HEK293T (cell line): ENCODE data around the gene KLC4.

ENCODE experiments used
- CTCF ChIA-PET: fragments of 350-600 bp; formaldehyde crosslinking; extraction: SDS; loops from one replicate; lab custom pipeline; 2021; ENCODE audit warnings: antibody characterized with exemption, inconsistent platforms; lab: Yijun Ruan, JAX
- POLR2A ChIA-PET: fragments of 350-600 bp; formaldehyde crosslinking; extraction: SDS; loops from one replicate; lab custom pipeline; 2020; ENCODE audit warnings: antibody characterized with exemption, inconsistent platforms; lab: Yijun Ruan, JAX
- DNase-seq: peaks from one replicate; pipeline ENCODE4 v3.0.0; 2012; ENCODE audit warnings: mixed read lengths; ENCODE audit errors: extremely low spot score
- ARNT ChIP-seq: fragments of 450-650 bp; IDR thresholded peaks from 2 replicates; pipeline ENCODE4 v1.6.1; 2017; ENCODE audit warnings: mild to moderate bottlenecking
- BHLHE40 ChIP-seq: fragments of 450-650 bp; IDR thresholded peaks from 2 replicates; pipeline ENCODE4 v1.6.1; 2016; ENCODE audit warnings: mild to moderate bottlenecking, moderate library complexity, borderline replicate concordance
- CTBP1 ChIP-seq: fragments of 450-650 bp; IDR thresholded peaks from 2 replicates; pipeline ENCODE4 v1.6.1; 2016; ENCODE audit warnings: borderline replicate concordance
- ELF4 ChIP-seq: fragments of 450-650 bp; IDR thresholded peaks from 2 replicates; pipeline ENCODE4 v1.6.1; 2017; ENCODE audit warnings: antibody characterized with exemption
- FOXA1 ChIP-seq: fragments of 450-650 bp; IDR thresholded peaks from 2 replicates; pipeline ENCODE4 v1.6.1; 2016; ENCODE audit warnings: mild to moderate bottlenecking
- FOXK2 ChIP-seq: fragments of 450-650 bp; IDR thresholded peaks from 2 replicates; pipeline ENCODE4 v1.6.1; 2016; ENCODE audit warnings: mild to moderate bottlenecking
- FOXM1 ChIP-seq: fragments of 450-650 bp; IDR thresholded peaks from 2 replicates; pipeline ENCODE4 v1.6.1; 2017; ENCODE audit warnings: mild to moderate bottlenecking, borderline replicate concordance
- HDGF ChIP-seq: fragments of 450-650 bp; IDR thresholded peaks from 2 replicates; pipeline ENCODE4 v1.6.1; 2017; ENCODE audit warnings: antibody characterized with exemption, borderline replicate concordance
- L3MBTL2 ChIP-seq: fragments of 450-650 bp; conservative IDR thresholded peaks from 2 replicates; pipeline ENCODE4 v1.6.1; 2016; ENCODE audit warnings: mild to moderate bottlenecking
- LEF1 ChIP-seq: fragments of 450-650 bp; IDR thresholded peaks from 2 replicates; pipeline ENCODE4 v1.6.1; 2017; ENCODE audit warnings: mild to moderate bottlenecking, borderline replicate concordance
- NFRKB ChIP-seq: fragments of 450-650 bp; IDR thresholded peaks from 2 replicates; pipeline ENCODE4 v1.6.1; 2016; ENCODE audit warnings: mild to moderate bottlenecking, moderate library complexity
- SP1 ChIP-seq: fragments of 450-650 bp; IDR thresholded peaks from 2 replicates; pipeline ENCODE4 v1.6.1; 2017
- SUZ12 ChIP-seq: fragments of 450-650 bp; IDR thresholded peaks from 2 replicates; pipeline ENCODE4 v1.6.1; 2016; ENCODE audit warnings: mild to moderate bottlenecking
- TARDBP ChIP-seq: fragments of 450-650 bp; IDR thresholded peaks from 2 replicates; pipeline ENCODE4 v1.6.1; 2016
- ZNF384 ChIP-seq: fragments of 450-650 bp; IDR thresholded peaks from 2 replicates; pipeline ENCODE4 v1.6.1; 2016
- TF ChIP-seq, protein P1 (sequence below): fragments of 450-650 bp; IDR thresholded peaks from 2 replicates; pipeline ENCODE4 v1.6.1; 2016

KLC4 gene

DNA sequence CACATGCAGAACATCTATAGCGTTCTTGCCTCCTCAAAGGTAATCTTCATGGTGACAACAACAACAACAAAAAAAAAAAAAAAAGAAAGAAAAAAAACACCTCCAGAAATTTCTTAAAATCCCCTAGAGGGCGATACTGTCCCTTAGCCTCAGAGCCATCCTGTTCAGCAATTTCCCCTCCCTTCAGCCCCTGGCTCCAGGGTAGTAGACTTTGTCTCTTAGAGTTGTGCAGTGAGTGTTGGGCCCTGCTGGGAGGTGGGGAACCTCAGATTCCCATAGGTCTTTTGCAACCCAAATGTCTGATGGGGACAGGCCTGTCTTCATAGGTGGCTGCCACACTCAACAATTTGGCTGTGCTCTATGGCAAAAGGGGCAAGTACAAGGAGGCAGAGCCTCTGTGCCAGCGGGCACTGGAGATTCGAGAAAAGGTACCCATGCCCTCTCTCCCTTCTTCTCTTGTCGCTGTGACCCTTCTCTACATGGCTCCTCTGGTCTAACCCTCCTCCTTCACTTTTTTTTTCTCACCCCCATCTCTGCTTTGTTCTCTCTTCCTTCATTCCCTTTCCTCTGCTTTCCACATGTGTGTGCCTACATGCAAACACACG lies 10.7 kb downstream of the KLC4 start:
- CTCF ChIA-PET, result interaction anchor here (0.7 to 0.8 kb wide), 2 partner anchors 73 to 74 kb away, joined by 3 to 4 read pairs; no protein-coding TSS in a partner anchor
- POLR2A ChIA-PET, result interaction anchor here (1.2 kb wide), 1 partner anchor 75 kb away, joined by 3 read pairs; no protein-coding TSS in a partner anchor

DNA sequence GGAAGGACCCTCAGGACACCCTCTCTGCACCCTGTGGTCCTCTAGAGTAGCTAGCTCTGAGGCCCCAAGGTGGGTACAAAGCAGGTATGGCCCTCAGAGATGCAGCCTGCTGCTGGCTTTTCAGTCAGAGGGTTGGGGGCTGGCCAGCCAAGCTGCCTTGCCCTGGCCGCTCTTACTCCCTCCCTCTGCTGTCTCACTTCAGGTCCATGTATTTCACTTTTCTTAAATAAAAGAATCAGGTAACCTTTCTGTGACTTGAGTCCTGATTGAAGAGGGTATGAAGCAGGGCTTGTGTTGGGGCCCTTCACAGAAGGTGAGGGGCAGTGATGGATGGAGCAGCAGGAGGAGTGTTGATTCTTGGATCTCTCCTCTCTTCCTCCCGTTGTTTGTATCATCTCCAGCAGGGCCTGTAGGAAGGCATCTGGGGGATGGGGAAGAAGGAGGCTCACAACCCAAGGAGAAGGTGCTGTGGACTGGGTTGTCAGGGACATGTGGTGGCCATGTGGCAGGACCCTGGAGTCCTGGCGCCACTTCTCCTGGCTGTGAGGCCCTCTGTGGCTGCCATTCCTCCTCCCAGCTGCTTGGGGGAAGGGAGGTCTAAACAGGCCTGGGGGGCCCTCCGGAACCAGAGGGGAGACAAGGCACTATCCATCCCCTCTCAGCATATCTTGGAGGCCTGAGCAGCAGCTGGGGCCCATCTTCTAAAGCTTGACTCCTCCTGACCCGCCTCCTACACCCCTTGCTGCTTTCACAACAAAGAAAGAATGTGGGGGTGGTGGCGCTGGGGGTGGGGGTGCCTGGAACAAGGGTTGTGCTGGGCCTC lies 15.6 kb downstream of the KLC4 start:
- TF ChIP-seq BHLHE40, result no peak
- no peak for TF ChIP-seq NFRKB
- no peak for TF ChIP-seq L3MBTL2
- TF ChIP-seq, protein P1, sequence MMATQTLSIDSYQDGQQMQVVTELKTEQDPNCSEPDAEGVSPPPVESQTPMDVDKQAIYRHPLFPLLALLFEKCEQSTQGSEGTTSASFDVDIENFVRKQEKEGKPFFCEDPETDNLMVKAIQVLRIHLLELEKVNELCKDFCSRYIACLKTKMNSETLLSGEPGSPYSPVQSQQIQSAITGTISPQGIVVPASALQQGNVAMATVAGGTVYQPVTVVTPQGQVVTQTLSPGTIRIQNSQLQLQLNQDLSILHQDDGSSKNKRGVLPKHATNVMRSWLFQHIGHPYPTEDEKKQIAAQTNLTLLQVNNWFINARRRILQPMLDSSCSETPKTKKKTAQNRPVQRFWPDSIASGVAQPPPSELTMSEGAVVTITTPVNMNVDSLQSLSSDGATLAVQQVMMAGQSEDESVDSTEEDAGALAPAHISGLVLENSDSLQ, result no peak
- TF ChIP-seq LEF1, result no peak
- TF ChIP-seq HDGF, result no peak
- no peak for TF ChIP-seq SP1
- no peak for TF ChIP-seq FOXM1
- TF ChIP-seq ZNF384, result no peak
- no peak for TF ChIP-seq FOXK2
- no peak for TF ChIP-seq SUZ12
- no peak for TF ChIP-seq ARNT
- no peak for TF ChIP-seq ELF4
- no peak for TF ChIP-seq FOXA1
- ChIA-PET CTCF (no interaction called here), POLR2A (interaction anchor here (0.9 to 2.7 kb wide), 3 partner anchors 14 to 96 kb away, joined by 3 to 12 read pairs (median 5); partner anchors contain the start of genes KLC4, MRPL2 and PEX6)
- DNase-seq, result no peak

More for the DNA sequence above, 10.7 kb downstream of the KLC4 start:
- TF ChIP-seq ZNF384 (peak; percentile 99), FOXK2 (no peak), ELF4 (no peak)
- DNase-seq, result peak; percentile 67

DNA sequence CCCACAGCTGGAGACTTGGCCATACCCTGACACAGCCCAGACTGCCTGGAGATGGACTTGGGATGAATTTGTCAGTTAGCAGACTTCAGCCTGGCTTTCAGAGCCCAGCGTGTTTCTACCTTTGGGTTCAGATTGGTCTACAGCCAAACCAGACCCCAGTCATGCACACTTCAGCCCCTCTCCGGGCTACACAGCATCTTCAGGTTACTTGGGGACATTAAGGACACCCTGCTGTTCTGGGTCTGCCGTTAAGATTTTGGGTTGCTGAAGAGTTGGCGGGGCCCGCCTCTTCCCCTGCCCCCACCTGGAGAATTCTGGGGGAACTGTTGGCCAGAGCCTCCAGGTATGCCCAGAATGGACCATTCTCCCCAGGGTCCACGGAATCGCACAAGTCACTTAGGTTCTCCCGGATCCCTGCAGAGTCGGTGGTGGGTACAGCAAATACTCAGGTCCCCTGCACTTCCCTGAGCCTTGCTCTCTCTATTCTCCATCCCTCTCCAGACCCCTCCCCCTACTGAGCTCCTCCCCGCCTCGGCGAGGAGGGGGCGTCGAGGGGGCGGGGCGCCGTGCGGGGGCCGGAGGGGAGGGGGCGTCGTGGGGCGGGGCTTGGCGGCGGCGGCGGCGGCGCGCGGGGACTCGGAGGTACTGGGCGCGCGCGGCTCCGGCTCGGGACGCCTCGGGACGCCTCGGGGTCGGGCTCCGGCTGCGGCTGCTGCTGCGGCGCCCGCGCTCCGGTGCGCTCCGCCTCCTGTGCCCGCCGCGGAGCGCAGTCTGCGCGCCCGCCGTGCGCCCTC lies 16.4 kb downstream of the KLC4 start, which contains the start of gene PTK7:
TSS of gene PTK7 (plus strand) at position 645 of the 794 bp plus-strand sequence. CDS start 175 bp downstream, outside the sequence.
- ChIA-PET POLR2A (interaction anchor here (0.9 to 2.7 kb wide), 12 partner anchors 14 to 294 kb away, joined by 3 to 17 read pairs (median 5); partner anchors contain the start of genes CNPY3, CUL7, KLC4 and MRPL2), CTCF (interaction anchor here (1.4 kb wide), 1 partner anchor 68 kb away, joined by 3 read pairs; no protein-coding TSS in a partner anchor)
- peak; percentile 83 for DNase-seq
- TF ChIP-seq, protein P1, result no peak
- no peak for TF ChIP-seq ARNT
- TF ChIP-seq TARDBP, result no peak
- no peak for TF ChIP-seq CTBP1
- TF ChIP-seq SUZ12, result no peak
- no peak for TF ChIP-seq SP1
- no peak for TF ChIP-seq LEF1
- TF ChIP-seq FOXK2, result no peak

DNA sequence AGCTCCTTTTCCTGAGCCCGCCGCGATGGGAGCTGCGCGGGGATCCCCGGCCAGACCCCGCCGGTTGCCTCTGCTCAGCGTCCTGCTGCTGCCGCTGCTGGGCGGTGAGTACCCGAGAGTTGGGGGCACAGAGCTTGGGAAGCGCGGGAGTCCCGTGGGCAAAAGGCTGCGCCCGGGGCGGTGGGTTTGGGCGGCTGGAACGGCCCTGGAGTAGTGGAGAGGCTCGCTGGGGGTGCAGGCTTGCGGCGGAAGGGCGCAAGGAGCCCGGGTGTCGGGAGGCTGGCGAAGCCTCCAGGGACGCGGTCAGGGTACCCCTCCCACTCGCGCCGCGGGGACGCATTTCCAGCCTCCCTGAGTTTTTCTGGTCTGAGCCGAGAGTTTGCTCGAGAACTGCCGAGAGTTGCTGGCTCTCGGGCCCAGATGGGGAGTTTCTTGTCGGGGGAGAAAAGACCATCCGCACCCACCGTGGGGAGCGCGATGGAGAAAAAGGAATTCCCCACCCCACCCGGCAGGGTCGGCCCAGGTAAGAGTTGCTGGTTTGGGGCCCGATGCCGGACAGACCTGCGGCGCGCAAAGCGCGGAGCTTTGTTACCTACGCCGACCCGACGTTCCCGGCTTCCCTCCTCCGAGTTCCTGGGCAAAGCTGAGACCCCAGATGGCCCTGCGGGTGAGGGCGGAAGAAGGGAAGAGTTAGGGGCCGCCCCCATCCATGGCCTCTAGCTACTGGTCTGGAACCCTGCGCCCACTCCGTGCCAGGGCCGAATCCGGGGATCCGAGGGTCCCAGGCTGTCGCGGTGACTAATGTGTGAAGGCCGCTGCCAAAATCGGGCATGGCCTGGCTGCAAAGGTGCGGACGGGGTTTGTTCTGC lies 17.3 kb downstream of the KLC4 start:
- CTCF ChIA-PET, result interaction anchor here (0.7 to 1.4 kb wide), 3 partner anchors 67 to 71 kb away, joined by 3 to 6 read pairs (median 3); no protein-coding TSS in a partner anchor
- POLR2A ChIA-PET, result interaction anchor here (0.6 to 2.7 kb wide), 15 partner anchors 10 to 293 kb away, joined by 3 to 17 read pairs (median 4); partner anchors contain the start of genes CNPY3, CUL7, KLC4 and MRPL2
- peak; percentile 45 for DNase-seq
- no peak for TF ChIP-seq SP1

DNA sequence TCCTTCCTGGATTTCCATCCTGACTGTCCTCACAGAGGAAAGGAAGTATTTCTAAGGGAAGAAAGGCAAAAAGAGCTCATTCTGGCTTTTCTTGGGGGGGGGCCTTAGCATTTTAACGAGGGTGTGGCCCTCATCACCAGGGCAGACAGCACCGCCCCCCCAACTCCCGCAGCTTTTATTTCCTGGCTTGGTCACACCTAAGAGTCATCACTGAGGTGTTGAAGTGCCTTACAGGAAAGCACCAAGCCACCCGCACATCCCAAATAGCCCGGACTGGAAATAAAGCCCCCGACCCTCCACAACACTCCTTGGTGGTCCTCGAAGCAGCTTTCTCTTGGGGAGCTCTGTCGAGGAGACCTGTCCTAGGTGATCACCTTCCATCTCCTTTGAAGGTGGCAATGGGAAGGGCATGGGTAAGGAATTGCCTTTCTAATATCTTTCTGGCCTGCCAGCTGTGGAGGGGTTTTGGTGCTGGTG lies 17.9 kb downstream of the KLC4 start:
- TF ChIP-seq SUZ12, result no peak
- TF ChIP-seq LEF1, result no peak
- TF ChIP-seq HDGF, result no peak
- TF ChIP-seq L3MBTL2, result no peak
- TF ChIP-seq ARNT, result no peak
- TF ChIP-seq NFRKB, result no peak
- no peak for TF ChIP-seq FOXA1
- no peak for TF ChIP-seq SP1
- TF ChIP-seq ELF4, result no peak
- no peak for TF ChIP-seq CTBP1
- TF ChIP-seq ZNF384, result no peak
- POLR2A ChIA-PET, result interaction anchor here (0.6 to 2.5 kb wide), 10 partner anchors 10 to 292 kb away, joined by 3 to 17 read pairs (median 4); partner anchors contain the start of genes CNPY3, CUL7, KLC4 and MRPL2
- no peak for DNase-seq
- CTCF ChIA-PET, result interaction anchor here (0.7 to 1.4 kb wide), 3 partner anchors 66 to 70 kb away, joined by 3 to 6 read pairs (median 3); no protein-coding TSS in a partner anchor
